ENCODE results near the gene ADTRP.

ADTRP gene

DNA sequence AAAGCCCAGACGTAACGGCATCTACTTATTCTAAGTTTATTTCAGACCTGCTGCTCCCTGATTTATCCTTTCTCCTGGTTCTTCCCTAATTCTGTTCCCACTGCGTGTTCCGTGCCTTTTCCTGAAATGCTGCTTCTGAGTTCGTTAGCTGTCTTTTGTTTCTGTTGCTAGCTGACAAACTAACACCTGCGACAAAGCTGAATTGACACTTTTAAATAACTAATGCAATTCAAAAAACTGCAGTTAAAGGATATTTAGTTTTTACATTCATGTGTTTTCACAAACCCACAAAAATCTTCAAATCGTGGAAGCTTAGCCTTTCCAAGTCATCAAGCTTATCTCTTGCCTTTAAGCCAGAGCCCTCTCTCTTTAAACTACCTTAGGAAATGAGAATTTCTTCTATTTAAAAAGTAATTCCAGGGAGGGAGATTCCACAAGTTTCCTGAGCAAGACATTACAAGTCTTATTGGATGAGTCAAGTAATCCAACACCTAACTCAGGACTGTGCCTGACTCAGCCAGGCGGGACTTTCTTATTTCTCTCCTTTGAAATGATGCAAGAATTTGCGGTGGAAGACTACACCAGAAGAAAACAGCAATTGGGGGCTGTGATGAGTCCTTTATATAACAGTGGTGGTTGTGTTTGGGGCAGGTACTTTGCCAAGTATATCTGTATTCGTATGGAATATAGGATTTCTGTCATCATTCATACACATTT, 6.3 kb downstream of the ADTRP start:
- DNase-seq = peak; percentile 3

DNA sequence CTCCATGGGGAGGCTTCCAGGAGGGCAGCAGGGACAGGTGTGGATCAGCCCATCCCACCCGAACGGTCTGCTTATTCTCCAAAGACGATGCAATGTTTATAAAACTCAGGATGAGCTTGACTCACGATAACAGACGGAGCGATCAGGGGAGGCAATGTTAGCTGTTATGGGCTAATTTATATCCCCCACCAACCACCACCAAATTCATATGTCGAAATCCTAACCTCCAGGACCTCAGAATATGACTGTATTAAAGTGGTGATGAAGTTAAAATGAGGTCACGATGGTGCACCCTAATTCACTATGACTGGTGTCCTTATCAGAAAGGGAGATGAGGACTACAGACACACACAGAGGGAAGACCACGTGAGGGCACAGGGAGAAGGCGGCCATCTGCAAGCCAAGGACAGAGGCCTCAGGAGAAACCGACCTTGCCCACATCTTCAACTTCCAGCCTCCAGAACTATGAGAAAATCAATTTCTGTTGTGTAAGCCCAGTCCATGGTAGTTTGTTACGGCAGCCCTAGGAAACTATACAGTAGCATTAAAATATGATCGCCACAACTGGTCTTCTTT, 7.0 kb downstream of the ADTRP start:
- no peak for DNase-seq

DNA sequence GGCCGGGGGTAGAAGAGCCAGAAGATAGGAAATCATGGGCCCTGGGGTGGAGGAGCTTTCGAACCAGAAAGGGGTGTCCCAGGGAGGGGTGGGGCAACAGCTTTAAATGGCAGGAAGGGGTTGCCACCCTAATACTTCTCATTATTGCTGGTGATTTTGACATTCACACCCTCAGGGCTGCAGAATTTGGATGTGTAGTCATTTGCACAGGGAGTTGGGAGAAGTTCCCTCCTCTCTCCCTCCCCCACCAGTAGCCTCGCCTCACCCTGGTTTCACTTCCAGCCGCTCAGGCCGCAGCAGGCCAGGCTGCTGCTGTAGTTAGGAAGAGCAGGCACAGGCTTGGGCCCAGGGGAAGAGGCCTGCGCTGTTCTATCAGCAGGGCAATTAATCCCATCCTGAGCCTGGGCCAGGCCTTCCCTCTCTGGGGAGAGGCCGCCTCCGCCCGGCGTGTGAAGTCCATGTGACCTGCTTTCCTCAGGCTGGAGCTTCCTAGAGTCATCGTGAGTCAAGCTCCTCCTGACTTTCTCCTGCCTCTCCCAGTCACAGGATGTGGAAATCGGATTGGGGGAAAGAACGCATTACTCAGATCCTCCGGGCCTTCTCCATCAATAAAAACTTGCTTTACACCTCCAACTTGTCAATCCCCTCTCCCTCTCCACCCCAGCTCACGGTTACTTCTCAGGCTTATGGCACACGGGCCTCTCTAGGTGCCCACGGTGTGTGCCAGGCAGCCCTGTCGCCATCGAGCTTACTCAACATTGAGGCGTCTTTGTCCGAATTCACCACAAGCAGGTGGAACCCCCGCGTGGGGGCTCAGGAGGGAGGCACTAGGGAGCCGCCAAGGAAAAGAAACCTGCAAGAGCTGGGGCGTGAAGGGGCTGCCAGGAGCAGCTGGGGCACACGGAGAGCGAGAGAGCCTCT, 7.8 kb downstream of the ADTRP start:
- DNase-seq = no peak

DNA sequence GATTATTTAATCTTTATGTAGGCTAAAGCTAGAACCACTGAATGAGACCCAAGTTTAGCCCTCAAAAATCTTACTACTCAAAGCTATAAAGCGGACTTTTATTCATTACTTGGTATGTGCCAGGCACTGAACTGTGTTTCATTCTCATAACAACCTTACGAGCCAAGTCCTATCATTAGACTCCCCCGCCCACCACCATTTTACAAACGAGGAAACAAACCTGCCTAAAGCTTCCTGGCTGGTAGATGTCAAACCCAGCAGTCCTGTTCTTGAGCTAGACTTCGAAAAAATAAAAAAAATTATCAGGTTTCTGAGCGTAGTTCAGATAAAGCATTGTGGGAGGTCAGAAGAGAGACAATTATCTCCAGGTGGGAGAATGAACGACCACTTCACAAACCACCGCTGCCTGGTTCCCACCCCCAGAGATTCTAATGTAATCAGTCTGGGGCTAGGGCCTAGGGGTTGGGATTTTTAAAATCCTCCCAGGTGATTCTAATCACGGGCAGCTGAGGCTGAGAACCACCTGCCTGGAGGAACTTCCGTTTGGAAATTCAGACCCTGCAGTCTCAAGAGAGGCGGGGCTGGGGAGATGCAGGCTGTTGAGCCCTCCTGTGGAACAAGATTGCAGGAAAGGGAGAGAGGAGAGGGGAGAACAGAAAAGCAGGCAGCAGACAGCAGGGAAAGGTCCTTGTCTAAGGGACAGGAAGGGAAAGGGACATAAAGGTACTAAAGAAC, 8.6 kb downstream of the ADTRP start:
- DNase-seq = no peak

DNA sequence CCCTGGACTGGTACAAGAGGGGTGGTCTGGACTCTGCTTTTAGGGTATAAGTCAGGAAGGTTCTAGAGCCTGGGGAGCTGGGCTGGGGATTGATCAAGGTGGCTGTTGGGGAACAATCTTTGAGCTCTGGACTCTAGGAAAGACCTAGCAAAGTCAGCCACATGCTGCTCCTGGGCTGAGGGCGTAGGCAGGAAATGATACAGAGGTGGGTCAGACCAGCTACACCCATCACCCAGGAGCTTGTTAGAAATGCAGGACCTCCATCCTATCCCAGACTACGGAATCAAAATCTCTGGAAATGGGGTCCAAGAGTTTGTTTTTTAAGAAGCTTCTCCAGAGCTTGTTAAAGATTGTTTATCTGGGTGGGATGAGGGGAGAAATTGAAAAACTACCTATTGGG, 9.4 kb downstream of the ADTRP start:
- DNase-seq = no peak

DNA sequence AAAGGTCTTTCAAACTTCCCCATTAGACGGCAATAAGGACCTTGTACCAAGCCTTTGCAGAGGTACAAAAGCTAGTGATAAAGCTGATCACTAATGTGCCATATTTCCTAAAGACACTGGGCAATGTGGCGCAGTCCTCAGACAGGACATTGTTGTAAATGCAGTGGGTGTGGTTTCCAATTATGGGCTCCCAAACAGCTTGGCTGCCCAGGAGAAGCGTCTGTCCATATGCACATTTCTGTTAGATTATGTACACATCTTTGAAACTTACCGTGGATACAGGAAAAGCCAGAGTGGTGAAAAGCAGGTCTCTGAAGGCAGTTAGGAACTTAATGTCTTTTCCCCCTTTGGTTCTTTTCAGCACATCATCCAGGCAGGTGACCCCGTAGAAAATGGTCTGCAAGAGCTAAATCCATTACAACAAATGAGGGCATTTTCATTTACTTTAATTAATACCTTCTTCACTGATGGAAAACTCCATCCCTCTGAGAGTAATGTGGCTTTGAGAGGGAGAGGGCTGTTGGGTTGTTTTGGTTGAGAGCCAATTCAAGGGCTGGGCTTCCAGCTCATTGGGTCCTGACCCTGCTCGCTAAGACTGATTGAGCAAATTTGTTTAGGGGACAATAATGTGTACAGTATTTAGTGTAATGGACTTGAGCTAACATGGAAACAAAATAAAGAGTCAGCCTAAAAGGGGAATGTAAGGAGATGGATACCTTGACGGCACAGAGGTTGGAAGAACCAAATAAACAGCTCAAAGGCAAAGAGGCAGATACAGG, 10.4 kb downstream of the ADTRP start:
- no peak for DNase-seq

DNA sequence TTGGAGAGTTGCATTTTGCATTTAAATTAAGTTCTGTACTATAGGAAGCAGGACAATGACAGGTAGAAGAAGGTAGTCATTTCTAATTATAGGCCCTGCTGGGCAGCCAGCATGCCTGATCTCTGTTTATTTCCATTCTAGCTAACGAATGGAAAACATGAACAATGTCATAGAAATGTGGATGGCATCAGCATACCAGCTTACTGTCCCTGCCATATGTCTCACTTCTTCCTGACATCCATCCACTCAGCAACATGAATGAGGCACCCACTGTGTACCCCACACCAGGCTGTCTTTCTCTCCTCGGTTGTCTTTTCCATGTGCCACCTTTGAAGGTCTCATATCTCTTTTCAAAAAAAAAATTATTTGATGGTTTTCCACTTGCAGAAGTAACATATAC, 11.1 kb downstream of the ADTRP start:
- no peak for DNase-seq

DNA sequence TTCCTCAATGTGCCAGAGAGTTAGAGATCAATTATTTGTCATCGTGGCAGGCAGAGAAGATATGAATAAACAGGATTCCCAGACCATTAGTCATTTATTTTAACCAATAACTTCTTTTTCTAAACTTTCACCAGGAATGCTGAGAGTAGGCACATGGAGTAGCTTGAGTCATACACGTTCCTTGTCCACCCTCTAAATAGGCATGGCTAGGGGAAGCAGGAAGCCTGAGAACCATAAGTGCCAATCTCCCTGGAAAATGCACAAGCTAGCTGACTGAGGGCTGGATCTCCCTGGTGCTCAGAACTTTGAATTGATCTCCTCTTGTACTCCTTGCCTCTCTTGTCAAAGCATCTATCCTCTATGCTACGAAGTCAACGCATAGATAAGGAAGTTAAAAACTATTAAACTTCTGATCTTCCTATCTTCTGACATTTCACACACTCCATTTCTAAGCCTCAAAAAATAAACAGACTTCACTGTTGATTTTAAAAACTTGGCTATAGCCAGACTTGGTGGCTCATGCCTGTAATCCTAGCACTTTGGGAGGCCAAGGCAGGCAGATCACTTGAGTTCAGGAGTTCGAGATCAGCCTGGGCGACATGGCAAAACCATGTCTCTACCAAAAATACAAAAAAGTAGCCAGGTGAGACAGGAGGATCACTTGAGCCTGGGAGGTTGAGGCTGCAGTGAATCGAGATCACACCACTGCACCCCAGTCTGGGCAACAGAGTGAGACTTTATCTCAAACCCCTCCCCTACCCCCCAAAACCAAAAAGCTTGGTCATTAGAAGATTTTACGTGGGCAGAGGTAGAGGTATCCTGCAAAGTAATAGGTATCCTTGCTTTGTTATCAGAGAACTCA, 11.8 kb downstream of the ADTRP start:
- no peak for DNase-seq

DNA sequence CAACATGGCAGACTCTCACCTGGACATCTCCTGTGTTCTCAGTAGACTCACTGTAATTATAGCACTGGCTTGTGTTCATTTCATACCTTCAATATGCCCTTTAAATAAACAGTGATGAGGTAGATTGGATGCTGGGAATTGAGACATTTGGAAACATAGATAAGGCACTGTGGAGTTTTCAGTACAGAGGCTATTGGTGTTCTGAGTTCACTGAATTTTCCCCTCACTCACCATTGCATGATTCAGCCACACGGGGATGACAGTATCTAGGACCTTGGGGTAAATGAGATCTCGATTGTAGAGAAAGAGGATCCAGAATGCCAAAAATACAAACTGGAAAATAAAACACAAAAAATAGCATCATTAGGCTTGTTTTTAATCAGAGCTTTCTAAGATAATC, 12.6 kb downstream of the ADTRP start:
- no peak for DNase-seq

DNA sequence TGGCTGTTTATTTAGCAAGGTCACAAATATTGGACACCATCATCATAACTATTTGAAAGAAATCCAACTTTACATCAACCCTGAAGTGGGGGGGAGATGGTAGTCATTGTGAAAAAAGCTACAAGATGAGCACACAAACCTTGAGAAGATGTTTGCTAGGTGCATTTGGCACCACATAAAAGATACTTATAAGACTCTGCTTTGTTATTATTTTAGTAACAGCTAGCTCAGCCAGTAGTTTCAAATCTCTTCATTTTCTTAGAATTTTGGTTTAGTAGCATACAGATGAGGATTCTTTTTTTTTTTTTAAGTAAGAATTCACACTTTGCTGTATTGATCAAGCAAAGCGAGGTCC, 14.4 kb downstream of the ADTRP start:
- peak; percentile 6 for DNase-seq

DNA sequence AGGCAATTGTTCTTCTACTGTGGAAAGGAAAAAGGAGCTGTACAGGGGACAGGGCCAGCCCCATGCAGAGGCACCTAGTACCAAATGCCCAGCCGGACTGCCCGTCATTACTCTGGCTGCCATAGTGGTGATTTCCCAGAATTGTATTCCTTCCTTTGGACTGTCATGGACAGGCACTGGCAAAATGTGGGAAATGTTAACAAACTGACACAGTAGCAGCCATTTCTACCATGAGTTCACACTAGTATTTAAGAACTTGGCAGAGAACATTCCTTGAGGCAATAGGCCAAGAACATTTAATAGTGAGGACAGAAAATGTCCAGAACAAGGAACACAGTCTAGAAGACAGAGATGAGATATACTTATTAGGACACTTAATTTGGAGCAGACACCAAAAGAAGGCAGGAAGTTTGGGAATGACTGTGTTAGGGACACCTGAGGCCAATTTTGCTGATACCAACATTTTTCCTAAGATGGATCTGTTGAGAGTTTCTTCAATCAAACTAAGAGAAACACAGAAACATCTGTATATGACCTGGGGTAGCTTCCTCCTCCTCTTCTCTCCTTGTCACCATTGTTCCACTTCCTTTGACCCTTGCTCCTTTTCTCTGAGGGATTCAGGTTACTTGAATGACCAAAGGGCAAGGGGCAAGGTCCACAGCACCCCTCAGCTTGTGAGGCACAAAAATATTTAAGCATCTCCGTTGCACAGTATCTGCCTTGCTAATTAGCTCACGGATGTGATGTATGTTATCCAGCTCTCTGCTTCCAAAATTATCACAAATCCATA, 14.9 kb downstream of the ADTRP start:
- no peak for DNase-seq

DNA sequence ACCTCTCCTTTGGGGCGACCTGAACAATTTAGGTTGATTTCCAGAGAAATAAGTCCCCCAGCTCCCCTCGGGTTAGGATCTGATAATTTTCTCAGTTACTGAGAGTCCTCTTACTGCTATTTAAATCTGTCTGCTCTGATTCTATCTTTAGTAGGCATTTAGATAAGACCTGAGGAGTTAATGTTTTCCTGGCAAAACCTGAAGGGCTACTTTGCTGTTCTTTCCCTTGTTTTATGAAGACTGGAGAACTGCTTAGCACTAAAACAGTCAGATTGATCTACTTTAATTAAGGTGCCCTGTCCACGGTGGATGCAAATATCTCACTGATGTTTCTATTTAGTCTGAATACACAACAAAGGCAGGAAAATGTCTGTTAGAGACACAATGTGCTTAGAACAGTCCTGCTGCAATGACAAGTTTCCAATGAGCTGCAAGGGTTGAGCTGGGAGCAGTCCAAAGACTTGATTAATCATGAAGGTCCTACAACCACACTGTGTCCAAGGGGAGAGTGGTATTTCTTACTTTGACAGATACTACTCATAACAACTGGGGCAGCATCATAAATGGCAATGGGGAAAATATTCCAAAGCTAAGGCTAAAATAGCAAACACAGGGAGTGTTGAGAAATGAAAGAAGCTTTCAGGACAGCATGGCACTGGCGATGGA, 15.7 kb downstream of the ADTRP start:
- DNase-seq = no peak

DNA sequence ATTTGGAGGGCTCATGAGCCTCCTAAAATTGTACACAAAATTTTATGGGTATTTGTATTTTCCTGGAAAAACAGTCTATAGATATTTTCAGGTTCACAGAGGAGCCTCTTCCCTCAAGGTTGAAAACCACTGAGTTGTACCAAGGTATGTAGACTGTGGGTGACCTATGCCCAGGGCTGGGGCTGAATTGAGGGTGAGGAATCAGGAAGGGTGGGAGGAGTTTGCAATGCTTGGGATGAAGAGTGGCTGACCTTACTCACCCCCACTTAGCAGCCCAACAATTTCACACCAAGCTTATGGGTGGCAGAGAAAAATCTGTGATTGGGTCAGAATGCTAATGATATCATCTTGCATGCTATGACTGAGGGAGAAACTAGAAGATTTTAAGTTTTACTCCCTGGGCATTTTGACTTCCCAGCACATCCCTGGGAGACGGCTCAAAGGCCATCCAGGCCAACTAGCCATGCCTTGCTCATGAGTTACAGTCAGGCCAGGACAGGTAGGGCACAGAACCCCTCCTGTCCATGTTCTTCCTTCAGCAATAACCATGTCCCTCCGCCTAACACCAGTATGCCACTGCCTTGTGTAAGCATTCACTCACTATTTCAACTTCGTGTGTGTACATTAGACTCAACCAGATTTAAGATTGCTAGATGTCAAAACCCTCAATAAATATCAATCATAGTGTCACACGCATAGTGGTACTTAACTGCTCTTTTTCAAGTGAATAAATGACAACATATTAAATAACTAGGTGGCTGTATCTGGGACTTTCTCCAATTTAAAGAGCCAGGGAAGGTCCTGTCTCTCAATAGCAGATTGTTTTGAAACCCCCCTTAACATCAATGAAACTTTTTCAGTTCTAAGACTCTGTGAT, 16.6 kb downstream of the ADTRP start:
- no peak for DNase-seq

DNA sequence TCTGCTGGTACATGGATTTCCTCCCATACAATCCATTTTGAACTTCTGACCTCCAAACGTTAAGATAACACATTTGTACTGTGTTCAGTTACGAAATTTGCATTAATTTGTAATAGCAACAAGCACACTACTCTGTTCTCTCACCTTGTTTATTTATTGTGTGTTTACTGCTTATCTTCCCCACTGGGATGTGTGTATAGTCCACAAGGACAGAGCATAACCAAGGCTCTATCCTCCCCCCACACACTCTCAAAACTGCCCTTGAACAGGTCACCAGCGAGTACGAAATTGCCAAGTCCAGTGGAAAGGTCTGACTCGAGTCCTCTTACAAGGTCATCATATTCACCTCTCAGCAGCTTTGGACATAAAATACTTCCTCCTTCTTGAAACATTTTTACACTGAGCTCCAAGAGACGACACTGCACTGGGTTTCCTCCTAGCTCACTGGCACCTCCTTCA, 18.6 kb downstream of the ADTRP start:
- no peak for DNase-seq

DNA sequence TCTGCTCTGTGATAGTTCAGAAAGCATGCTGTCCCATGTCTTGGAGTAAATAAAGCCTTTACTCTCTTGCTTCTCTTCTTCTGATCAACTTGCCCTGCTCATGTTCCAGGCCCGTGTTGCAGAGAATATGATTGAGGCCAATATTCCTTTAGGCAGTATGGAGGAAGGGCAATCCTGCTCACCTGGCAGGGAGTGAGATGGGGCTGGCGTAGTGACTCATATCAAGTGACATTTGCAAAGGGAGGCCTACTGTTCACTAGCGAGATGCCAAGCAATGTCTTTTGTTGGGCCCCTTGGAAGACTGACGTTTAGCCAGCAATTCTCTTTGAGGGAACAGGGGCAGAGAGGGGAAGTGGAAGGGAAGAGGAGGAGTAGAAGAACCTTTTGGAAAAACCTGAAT, 19.7 kb downstream of the ADTRP start:
- no peak for DNase-seq

DNA sequence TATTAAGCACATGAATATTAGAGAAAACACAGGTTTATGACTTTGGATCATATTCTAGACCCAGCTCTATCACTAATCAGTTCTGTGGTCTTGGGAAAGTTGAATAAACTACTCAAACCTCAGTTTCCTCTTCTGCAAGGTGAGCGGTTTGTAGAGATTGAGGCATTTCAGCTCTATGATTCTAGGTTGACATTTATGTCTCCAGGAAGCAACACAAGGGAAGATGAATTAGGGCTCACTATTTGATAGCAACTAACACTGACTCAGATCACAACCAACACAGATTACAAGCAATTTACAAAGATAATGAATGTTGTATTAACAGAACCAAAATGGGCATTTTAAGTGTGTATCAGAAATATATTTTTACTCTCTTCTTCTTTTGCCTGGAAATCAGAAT, 21.9 kb downstream of the ADTRP start:
- DNase-seq = no peak

DNA sequence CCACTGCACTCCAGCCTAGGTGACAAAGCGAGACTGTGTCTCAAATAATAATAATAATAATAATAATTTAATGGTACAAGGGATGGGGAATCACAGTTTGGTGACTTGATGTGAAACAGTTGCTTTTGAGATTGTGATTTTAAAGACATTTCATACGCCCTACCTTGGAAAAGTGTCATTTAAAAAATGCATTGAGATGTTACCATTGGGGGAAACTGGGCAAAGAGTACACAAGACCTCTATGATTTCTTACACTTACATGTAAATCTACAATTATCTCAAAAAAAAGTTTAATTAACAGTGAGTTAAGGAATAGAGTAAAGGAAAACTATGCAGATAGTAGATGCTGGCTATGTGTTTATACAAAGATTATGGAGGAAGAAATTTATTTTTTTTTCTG, 22.3 kb downstream of the ADTRP start:
- no peak for DNase-seq

DNA sequence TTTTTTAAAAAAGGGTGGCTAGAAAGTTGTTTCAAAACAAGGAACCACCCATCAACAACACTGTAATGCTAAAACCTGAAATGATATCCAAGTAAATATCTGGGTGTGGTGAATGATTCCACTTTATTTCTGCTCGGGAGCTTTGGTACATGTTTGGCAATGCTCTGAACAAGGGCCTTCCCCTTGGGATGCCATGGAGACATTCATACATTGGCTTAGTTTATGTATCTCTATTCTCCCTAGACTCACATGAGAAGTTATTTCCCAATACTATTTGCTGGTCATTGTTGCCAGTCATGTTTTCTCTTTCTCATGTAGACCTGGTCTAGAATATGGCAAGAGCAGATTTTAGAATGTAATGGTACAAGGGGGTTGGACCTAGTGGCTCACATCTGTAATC, 22.9 kb downstream of the ADTRP start:
- no peak for DNase-seq

Measured in activated CD4-positive, alpha-beta T cell treated with anti-CD3 and anti-CD28 coated beads, Interleukin-2, Interleukin-6, amounts not matched to agents 100 ng/mL and 50 ng/mL, durations not matched to agents 16 hours and 8 hours (primary cell).